HG02623 (cell line): ENCODE data around the gene DOCK1.

Experiments
- ATAC-seq: cut with Tn5 transposase; IDR thresholded peaks from one replicate; pipeline ENCODE4 v1.9.1; 2021; ENCODE audit warnings: moderate library complexity; ENCODE audit not compliant: unreplicated experiment

The DOCK1 gene

DNA sequence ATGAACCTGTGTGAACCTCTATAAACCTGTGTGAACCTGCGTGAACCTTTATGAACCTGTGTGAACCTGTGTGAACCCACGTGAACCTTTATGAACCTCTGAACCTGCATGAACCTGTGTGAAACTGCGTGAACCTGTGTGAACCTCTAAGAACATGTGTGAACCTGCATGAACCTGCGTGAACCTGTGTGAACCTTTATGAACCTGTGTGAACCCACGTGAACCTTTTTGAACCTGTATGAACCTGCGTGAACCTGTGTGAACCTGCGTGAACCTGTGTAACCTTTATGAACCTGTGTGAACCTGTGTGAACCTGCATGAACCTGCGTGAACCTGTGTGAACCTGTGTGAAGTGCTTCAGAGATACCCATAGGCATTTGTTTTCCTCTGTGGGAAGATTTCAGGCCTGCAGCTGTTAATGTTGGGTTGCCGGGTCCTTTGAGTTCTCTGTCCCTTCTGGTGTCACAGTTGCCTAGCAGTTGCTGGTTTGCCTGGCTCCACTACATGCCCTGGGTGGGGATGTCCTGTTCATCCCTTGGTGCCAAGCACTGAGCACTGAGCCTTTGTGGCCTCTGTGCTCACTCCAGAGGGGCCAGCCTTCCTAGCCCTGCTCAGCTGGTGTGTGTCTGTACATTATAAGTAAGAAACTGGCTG is 97.9 kb downstream of the DOCK1 start:
- no peak for ATAC-seq

DNA sequence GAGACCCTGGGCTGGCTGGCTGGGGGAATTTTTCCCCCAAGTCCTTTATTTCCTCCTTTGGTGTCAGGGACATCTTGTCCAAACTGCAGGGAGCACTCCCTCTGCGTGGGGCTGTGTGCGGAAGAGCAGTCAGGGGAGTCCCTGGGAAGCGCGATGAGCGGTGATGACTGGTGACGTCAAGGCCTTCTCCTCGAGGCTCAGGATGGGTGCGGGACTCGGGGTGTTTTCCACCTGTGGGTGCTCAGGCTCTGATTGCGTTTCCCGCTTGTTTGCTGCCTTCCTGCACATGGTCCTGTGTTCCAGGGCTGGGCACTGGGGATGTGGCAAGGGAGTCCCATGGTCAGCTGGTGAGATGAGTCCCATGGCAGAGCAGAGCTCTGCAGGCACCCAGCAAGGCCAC is 101.2 kb downstream of the DOCK1 start:
- ATAC-seq: no peak

DNA sequence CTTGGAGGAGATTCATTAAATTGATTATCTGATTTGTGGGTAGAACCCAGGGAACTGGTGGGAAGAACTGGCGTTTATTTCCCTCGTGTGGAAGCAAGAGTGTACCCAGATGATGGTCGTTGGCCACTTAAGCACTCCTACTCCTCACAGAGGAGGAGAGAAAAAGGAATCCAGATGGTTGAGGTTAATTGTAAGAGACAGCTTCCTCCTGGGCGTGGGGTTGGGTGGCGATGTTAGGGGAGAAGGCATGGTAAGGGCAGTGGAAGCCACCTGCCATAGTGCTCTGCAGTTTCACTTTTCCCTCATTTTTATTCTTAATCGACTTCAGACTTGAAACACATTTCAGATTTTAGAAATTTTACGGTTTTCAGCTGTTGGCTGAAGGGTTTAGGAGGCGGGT is 104.1 kb downstream of the DOCK1 start:
- no peak for ATAC-seq

DNA sequence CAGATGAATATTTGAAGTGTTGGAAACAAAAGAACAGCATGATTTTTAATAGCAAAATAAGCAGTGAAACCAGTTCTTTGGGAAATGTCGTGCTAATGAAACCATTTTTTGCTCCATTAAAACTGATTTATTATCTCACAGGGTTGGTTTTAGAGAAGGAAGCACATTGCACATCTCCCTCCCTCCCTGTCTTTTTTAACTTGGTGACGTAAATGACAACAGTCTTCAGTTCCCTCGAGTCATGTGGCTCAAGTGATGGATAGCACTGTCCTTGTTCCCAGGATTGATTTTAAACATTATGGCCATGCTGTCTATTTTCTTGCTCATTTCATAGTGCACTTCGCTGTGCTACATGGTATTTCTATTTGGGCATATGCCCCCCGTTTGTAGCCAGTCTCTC is 105.9 kb downstream of the DOCK1 start:
- ATAC-seq: no peak

DNA sequence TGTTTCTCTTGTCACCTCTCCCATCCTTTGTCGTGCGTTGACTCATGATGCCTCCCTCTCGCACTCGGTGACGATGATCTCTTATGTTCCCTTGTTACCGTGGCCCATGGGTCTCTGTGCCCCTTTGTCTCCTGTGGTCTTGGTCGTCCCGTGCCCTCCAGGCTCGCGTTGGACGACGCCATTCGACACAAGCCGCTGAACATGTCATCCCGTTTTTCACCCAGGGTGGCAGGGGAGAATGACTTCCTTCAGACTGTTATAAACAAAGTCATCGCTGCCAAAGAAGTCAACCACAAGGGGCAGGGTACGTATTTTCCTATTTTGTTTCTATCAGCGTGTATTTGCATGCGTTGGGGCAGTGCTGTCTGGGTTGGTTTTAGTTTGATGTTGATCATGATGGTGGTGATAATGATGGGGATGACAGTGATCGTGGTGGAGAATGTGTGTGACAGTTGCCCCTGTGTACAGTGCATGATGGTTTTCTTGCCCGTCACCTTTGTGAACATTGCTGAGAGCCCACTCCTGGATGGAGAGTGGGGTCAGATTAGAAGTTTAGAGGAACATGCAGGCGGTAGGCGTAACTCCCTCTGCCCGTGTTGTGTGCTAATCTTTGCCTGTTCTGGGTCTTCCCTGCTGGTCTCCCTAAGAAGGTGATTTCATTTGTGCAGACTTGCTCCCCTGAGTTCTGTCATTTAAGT is 107.0 kb downstream of the DOCK1 start:
- ATAC-seq: no peak

DNA sequence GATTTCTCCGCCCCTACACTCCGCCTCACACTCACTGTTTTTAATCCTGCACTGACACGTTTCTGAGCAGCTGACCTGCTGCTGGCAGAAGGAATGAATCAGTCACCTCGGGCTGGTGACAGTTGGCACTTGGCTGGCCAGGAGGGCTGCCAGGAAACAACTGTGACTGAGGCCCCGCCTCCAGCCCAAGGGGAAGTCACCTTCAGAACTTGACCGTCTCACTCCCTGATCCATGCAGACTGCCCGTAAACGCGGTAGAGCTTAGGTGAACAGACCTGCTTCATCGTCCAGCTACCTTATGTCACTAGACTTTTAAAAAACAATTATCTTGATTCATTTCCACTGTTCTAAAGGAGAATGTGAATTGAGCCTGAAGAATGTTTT is 107.5 kb downstream of the DOCK1 start:
- ATAC-seq: no peak

DNA sequence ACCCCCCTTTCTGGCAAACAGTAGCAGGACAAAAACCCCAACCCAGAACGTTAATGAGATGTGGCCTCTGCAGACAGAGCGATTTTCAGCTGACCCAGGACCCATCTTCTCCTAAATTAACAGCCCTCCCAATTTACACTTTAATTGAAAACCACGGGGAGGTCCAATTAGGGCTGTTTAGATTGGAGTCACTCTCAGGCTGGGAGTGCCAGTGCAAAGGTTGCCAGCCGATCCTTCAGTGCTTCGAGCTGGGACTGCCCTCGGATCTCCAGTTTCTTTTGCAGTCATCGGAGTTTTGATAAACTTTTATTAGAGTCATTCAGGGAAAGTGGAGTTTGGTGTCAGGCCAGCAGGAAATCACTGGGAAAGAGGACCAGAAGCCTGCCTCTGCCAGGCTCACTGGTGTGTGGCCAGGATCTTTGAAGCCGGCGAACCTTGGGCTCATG is 108.0 kb downstream of the DOCK1 start:
- no peak for ATAC-seq

DNA sequence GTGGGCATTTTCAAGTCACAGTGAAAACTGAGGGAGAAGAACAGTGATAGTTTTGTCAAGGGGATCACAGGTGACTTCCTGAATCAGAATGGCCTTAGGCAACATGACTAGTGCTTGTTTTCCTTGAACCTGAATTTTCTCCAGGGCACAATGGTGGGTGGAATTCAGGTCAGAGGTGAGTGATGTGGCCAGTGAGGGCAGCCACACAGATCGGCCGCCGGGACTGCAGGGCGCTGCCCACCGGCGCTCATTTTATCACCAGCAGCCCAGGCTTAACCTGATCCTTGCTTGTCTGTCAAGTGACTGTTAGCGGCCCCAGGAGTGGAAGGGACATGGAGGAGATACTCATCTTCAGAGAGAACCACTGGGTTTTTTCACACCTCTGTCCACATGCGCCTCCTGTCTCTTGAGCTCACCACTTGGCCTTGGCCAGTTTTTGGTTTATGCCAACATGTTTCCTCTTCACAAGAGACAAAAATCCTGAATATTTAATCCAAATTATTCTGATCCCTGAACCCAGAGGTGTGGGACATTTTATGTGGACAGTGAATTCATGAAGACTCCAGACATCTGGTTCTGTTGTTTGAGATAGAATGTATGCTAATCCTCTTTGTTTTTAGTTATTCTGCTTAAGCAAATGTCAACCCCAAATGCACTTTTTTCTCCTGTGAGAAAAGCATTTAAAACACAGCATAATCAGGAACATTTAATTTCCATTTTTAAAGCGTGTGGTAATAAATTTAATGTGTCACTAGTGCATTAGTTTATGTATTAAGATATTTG is 108.7 kb downstream of the DOCK1 start:
- no peak for ATAC-seq

DNA sequence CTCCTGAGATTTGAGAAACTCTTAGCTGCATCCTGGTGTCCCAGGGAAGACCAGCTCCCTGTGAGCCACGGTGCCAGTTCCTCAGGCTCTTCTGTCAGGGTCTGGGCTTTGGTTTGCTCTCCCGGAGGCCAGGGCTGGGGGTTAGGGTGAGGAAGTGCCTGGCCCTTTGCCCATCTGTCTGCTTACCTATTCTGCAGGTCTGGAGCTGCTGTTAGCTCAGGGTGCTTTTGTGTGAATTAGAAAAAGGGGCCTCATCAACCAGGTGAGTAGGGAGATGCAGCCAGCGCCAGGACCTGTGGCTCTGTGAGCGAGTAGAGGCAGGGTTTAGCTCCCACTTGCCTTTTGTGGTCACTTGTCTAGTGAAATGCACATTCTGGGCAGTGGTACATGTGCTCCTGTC is 109.4 kb downstream of the DOCK1 start:
- ATAC-seq: no peak

DNA sequence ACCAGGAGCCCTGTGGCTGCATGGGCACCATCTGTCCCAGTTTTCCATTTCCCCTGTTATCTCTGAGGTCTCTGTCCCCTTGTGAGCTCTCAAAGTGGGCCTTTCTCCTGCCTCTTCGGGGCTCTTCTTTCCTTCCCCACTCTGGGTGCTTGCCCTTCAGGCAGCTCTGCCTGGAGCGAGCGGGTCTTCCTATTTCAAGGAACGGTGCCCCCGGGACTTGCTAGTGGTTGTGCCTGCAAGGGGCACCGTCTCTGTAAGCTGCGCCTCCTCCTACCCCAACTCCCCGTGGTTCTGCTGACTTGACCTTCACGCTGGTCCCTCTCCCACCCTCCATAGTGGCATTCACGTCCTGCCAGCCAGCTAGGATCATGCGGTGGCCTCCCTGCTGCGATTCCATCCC is 110.1 kb downstream of the DOCK1 start:
- no peak for ATAC-seq

DNA sequence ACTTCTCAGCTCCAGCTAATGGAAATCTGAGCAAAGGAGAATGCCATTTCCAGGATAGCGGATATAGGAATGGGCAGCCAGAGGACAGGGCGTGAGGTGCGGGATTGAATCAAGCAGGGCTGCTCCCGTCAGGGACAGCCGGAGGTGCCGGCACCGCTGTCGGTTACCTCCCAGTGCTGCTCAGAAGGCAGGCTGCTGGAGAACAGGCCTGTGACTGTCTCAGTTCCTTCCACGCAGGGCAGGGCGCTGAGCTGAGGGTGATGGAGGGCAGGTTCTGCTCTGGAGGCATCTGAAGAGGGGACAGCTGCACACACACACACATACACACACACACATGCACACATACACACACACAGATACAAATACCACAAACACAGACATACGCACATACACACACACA is 111.1 kb downstream of the DOCK1 start:
- no peak for ATAC-seq

DNA sequence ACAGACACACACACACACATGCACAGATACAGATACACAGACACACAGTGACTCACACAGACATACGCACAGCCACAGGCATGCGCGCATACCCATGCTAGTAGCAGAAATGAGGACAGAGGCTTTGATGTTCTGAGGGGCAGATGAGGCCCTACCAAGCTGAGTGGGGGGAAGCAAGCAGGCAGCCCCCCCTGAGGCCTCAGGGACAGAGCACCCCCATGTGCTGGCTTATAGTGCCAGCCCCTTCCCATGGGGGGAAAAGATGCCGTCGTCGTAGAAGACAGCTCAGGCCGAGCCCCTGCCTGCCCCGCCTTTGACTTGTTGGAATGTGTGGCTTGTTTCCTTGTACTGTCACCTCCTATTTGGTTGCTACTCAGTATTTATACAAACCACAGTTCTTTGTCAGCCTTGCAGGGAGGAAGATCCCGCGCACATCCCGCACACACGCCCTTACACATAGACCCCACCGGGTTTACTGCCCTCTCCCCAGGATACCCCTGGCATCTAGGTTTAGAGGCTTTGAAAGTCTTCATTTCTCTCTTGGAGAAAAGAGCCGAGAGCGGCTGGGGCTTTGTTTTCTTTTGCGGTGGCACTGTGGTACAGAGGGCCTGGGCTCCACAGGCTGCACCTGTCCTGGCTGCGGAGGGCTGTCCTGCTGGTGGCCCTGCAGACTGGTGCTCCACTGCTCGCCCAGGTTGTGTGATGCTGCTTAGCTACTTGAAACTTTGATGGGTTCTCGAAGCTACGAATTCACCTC is 112.5 kb downstream of the DOCK1 start:
- ATAC-seq: no peak

DNA sequence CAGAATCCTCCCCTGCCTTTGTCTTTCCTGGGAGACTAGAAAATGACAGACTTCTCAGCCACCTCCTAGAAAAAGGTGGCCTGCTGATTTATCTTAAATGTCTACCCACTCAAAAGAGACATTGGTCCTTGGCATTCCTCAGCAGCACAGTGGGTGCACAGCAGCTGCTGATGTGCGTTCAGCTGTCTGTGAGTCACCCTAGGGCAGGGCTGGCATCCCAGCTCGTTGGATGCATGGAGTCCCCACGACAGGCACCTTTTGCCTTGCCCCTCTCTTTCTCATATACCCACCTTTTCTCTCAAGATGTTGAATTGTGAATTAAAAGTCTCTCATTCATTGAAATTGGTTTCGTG is 113.0 kb downstream of the DOCK1 start:
- no peak for ATAC-seq

DNA sequence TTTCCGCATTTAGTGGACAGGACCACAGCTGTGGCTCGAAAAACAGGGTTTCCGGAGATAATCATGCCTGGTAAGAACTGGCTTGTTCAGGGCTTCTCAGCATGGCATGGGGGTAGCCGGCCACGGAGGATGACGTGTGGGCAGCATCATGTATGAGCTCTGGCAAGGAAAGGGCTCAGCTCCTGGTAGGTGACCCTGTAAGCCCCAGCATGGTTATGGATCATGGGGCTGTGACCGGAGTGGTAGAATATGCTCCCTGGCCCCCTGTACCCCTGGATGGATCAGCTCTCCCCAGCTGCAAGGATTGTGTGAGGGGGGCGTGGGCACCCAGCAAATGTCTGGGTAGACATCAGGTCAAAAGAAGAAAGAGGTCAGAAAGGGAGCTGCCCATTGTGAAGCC is 113.5 kb downstream of the DOCK1 start:
- no peak for ATAC-seq

DNA sequence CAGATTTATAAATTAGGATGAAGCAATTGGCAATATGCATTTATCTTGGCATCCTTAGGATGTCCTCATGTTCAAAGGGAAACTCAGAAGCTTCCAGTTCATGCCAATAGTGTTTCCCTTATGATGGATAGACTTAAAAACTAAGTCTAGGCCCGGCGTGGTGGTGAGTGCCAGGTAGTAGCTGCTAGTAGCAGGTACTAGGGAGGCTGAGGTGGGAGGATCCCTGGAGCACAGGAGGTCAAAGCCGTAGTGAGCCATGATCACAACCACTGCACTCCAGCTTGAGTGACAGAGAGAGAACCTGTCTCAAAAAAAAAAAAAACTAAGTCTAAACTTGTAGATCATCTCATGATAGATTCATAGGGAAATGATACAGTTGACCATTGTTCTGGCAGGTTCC is 115.0 kb downstream of the DOCK1 start:
- no peak for ATAC-seq

DNA sequence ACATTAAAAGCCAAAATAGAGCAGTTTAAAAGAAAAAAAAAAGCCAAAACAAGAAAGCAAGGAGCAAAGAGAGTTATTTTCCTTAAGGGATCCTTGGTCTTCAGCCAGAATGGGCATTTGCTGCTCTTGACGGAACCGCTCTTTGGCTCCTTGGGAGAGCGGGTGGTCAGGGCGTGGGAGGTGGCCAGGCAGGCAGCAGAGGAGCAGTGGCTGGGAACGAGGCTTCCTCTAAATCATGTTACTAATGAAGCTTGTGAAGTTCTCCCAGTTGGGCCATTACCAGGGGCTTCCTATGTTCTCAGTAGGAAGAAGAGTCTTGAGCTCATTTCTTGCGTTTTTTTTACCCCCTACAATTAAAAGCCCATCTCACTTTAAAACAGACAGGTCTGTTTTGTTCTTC is 116.6 kb downstream of the DOCK1 start:
- ATAC-seq: no peak

DNA sequence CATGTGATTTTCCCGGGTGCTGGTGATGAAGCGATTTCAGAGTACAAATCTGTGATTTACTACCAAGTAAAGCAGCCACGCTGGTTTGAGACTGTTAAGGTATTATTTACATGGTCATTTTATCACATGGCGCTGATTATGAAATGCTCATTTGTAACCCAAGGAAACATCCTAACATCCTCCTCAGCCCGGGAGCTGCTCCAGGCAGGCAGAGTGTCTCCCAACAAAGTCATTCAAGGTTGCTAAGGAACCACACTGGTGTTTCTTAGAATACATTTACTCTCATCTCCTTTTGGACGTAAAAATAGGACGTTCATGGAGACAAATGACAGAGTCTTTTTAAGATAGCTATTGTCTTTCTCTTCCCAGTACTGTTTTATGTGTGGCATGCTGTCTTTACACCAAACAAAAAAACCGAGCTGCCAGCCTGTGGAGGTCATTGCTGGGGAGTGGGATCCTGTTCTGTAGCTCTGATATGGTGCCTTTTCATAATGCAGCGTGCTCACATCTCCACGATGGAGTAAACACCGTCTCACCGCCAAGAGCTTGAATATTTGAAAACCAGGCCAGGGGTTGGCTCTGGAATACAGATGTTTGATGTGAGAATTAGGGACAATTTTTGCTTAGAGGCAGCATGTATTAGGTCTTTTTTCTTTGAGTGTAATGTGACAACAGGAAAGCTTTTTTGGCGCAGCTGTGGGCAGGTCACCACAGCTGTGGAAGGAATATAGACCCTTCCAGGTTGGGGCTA is 119.6 kb downstream of the DOCK1 start:
- no peak for ATAC-seq

DNA sequence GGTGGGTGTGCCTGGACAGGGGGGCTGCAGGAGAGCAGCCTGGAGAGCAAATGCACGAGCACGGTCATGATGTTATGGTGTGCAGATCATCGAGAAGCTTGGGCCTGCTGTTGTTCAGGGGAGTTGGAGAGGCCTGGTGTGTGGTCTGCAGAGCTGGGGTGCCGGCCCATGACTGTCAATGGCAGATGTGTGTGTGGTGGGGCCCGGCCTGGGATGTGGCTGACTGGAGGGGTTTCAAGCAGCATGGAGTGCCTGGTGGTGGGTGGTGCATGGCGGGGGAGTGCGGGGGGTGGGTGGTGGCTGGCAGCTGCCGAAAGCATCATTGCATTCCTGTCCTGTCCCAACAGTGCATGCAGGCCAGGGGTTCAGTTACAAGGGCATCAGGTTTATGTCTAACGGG is 122.6 kb downstream of the DOCK1 start:
- ATAC-seq: no peak

DNA sequence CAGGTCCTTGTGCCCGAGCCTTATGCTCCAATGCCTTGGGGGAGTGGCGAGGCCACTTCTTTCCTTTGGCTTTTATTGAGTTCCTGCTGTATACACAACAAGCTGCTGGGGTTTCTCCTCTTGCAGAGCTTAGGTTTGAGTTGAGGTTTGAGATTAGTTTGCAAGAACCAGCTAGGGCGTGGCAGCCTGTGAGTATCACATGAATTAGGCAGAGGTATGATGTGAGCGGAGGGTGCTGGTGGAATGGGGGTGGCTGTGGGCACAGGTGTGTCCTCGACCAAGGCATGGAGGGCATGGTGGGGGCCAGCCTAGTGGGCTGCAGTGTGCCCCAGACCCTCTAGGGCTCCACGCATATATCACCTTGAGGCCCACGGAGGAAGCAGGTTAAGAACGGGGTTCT is 123.3 kb downstream of the DOCK1 start:
- no peak for ATAC-seq

DNA sequence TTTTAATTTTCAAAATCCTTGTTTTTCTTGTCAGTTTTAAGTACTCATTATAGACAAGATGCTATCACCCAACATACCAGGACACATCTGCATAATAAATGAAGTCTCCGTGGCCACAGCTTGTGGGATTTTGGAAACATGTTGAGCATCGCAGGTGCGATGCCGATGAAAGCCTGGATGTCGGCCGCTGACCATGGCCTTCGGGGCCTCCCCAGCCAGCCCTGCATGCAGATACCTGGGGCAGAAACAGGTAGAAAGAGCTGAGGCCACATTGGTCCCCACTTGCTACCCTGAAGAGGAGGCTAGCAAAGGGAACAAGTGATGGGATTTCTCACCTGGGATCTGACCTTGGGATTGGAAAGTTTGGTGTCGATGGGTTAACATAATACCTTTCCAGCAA is 123.8 kb downstream of the DOCK1 start:
- ATAC-seq: no peak
